KMS-11 (cell line): Measurements from ENCODE around the gene CDK4.

Source experiments
- H2AFZ ChIP-seq: fragments of 200-600 bp; sonication (generic); 2 replicates; pipeline ENCODE4 v1.6.1; 2016; ENCODE audit warnings: antibody characterized with exemption, mixed run types, low read depth
- H3K27ac ChIP-seq: fragments of 200-600 bp; sonication (generic); 2 replicates; pipeline ENCODE4 v1.6.1; 2016; ENCODE audit warnings: mild to moderate bottlenecking, mixed run types
- H3K27me3 ChIP-seq: fragments of 200-600 bp; sonication (generic); 2 replicates; pipeline ENCODE4 v1.6.1; 2017; ENCODE audit warnings: mild to moderate bottlenecking, low read depth, mixed run types, moderate library complexity; ENCODE audit not compliant: insufficient read depth
- H3K36me3 ChIP-seq: fragments of 200-600 bp; sonication (generic); 2 replicates; pipeline ENCODE4 v1.6.1; 2017; ENCODE audit warnings: mild to moderate bottlenecking, mixed run types; ENCODE audit not compliant: insufficient read depth
- H3K4me1 ChIP-seq: fragments of 200-600 bp; sonication (generic); 2 replicates; pipeline ENCODE4 v1.6.1; 2016; ENCODE audit warnings: mild to moderate bottlenecking, low read depth, mixed run types; ENCODE audit not compliant: poor library complexity, severe bottlenecking
- H3K4me2 ChIP-seq: fragments of 200-600 bp; sonication (generic); 2 replicates; pipeline ENCODE4 v1.7.0; 2016; ENCODE audit warnings: mild to moderate bottlenecking, mixed run types
- H3K4me3 ChIP-seq: fragments of 200-600 bp; sonication (generic); IDR thresholded peaks from 2 replicates; pipeline ENCODE4 v1.6.1; 2017; ENCODE audit warnings: low read depth, low read length, mixed read lengths; ENCODE audit not compliant: insufficient read depth
- H3K79me2 ChIP-seq: fragments of 200-600 bp; sonication (generic); 2 replicates; pipeline ENCODE4 v1.6.1; 2016; ENCODE audit warnings: low read depth, mixed run types; ENCODE audit not compliant: insufficient read depth
- H3K9ac ChIP-seq: fragments of 200-600 bp; sonication (generic); 2 replicates; pipeline ENCODE4 v1.6.1; 2016; ENCODE audit warnings: mild to moderate bottlenecking, mixed run types
- H4K20me1 ChIP-seq: fragments of 200-600 bp; sonication (generic); 2 replicates; pipeline ENCODE4 v1.6.1; 2016; ENCODE audit warnings: mild to moderate bottlenecking, mixed run types; ENCODE audit not compliant: insufficient read depth
- CTCF ChIP-seq: fragments of 200-600 bp; sonication (generic); conservative IDR thresholded peaks from 2 replicates; pipeline ENCODE4 v1.6.1; 2017; ENCODE audit warnings: low read depth, mild to moderate bottlenecking, antibody characterized with exemption, low read length, moderate library complexity, mixed read lengths

Gene CDK4

GRCh38 chr12:57795354-57795753 is 43.2 kb upstream of the CDK4 start:
- no peak overlapping the region for H3K4me3 ChIP-seq
- peaks cover 30% of the 10 kb centered on the region; the same call in 1 of the 2 replicates for H3K36me3 ChIP-seq
- H3K9ac ChIP-seq = no peak overlapping the region
- no peaks in the 10 kb centered on the region for H3K79me2 ChIP-seq
- H3K4me1 ChIP-seq = no peaks in the 10 kb centered on the region
- H2AFZ ChIP-seq = no peak overlapping the region
- H3K4me2 ChIP-seq = no peak overlapping the region
- no peaks in the 10 kb centered on the region for H3K27me3 ChIP-seq
- H4K20me1 ChIP-seq = 0 out of 2 replicates have a peak, but pooled peaks cover 4% of the 10 kb centered on the region
- no peak for TF ChIP-seq CTCF
- no peak overlapping the region for H3K27ac ChIP-seq

DNA sequence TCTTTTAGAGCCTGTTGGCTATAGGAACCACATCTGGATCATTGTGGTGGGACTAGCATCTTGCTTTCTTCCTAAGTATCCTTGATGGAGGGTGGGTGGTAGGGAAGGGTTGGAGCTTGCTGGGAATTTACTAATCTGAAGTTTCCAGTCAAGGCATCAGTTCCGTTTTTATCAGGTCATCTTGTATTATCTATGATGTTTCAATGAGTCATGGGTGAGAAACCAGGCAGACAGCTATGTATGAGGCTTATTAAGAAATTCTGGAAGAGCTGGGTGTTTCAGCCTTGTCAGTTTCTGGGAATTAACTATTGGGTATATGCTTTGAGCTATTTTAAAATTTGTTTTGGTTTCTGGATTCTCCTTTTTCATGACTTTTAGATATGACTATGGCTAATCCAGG is 41.8 kb upstream of the CDK4 start:
- no peaks in the 10 kb centered on the region for H3K4me1 ChIP-seq
- no peak overlapping the region for H3K27ac ChIP-seq
- no peak for TF ChIP-seq CTCF
- peaks cover 35% of the 10 kb centered on the region; the same call in 1 of the 2 replicates for H3K36me3 ChIP-seq
- no peak overlapping the region for H3K4me2 ChIP-seq
- H3K79me2 ChIP-seq = no peaks in the 10 kb centered on the region
- H3K9ac ChIP-seq = no peak overlapping the region
- H3K27me3 ChIP-seq = no peaks in the 10 kb centered on the region
- no peak overlapping the region for H2AFZ ChIP-seq
- 0 out of 2 replicates have a peak, but pooled peaks cover 4% of the 10 kb centered on the region for H4K20me1 ChIP-seq
- no peak overlapping the region for H3K4me3 ChIP-seq

DNA sequence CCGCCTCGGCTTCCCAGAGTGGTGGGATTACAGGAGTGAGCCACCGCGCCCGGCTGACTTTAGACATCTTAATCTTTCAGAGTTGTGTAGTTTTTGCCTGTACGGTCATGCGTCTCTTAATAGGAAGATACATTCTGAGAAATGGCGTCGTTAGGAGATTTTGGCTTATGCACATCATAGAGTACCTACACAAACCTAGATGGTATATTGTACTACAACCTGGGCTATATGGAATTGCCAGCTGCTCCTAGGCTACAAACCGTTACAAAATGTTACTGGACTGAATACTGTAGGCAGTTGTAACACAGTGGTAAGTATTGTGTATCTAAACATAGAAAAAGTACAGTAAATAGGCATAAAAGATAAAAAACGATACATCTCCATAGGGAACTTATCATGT is 31.8 kb upstream of the CDK4 start:
- H3K4me3 ChIP-seq = no peak overlapping the region
- no peak overlapping the region for H3K27ac ChIP-seq
- no peak overlapping the region for H2AFZ ChIP-seq
- no peak overlapping the region for H3K9ac ChIP-seq
- H3K36me3 ChIP-seq = peaks cover 20% of the 10 kb centered on the region; the same call in 1 of the 2 replicates
- peak overlapping the region; percentile 76 for H3K4me2 ChIP-seq
- H3K79me2 ChIP-seq = peaks cover 29% of the 10 kb centered on the region
- H3K27me3 ChIP-seq = no peaks in the 10 kb centered on the region
- no peaks in the 10 kb centered on the region for H4K20me1 ChIP-seq
- peaks cover 23% of the 10 kb centered on the region for H3K4me1 ChIP-seq
- no peak for TF ChIP-seq CTCF

GRCh38 chr12:57783466-57783801 is 31.3 kb upstream of the CDK4 start:
- no peaks in the 10 kb centered on the region for H3K27me3 ChIP-seq
- H2AFZ ChIP-seq = peak overlapping the region; percentile 69; the same call in 1 of the 2 replicates
- peak overlapping the region; percentile 76 for H3K4me2 ChIP-seq
- H3K4me1 ChIP-seq = peaks cover 23% of the 10 kb centered on the region
- peaks cover 29% of the 10 kb centered on the region for H3K79me2 ChIP-seq
- peak overlapping the region; percentile 76; the same call in 1 of the 2 replicates for H3K9ac ChIP-seq
- H4K20me1 ChIP-seq = no peaks in the 10 kb centered on the region
- peak overlapping the region; percentile 51; the same call in 1 of the 2 replicates for H3K27ac ChIP-seq
- H3K36me3 ChIP-seq = peaks cover 20% of the 10 kb centered on the region; the same call in 1 of the 2 replicates
- TF ChIP-seq CTCF = no peak
- H3K4me3 ChIP-seq = peak overlapping the region; percentile 94
